Astrocyte of the cerebellum (primary cell): Measurements from ENCODE around the gene TECR.

ENCODE experiments used
- DNase-seq: peaks from one replicate; pipeline ENCODE4 v3.0.0-alpha.2; 2011; ENCODE audit warnings: low read depth
- H3K4me3 ChIP-seq: 2 replicates; pipeline ENCODE4 v1.5.1; 2011; ENCODE audit warnings: mild to moderate bottlenecking, low read depth, low read length, moderate library complexity
- CTCF ChIP-seq: IDR thresholded peaks from 2 replicates; pipeline ENCODE4 v1.5.1; 2012; ENCODE audit warnings: low read length, low read depth, moderate library complexity, mild to moderate bottlenecking; ENCODE audit errors: missing control alignments
- in situ Hi-C: cut with HindIII; loops from 2 replicates; pipeline ENCODE4 v1.10.0; 2017; ENCODE audit warnings: low sequenced_read_pairs

The TECR gene

GRCh38 chr19:14614099-14614412 lies 84.7 kb downstream of the TECR start:
- in situ Hi-C loops, result no loop called here
- H3K4me3 ChIP-seq, result no peak overlapping the region
- no peak for DNase-seq
- TF ChIP-seq CTCF, result no peak
